HCT116 (cell line): ENCODE data around the gene MRPS12. TPM values are rescaled to one million over a fixed set of nuclear protein-coding genes. Genes with fewer than 3 reads are reported as not detected.

Experiments
- ATAC-seq: fragments of 200-7000 bp; cut with Tn5 transposase; 2 replicates; pipeline ENCODE4 v1.9.1; 2020; ENCODE audit warnings: mild to moderate bottlenecking, moderate library complexity
- BruUV-seq: library from RNA; stranded (reverse); fragments of 400-500 nt; replicated peaks from 2 replicates; lab custom pipeline; 2021; lab: Mats Ljungman, UMichigan
- CTCF ChIA-PET: fragments of 300-600 bp; sonication (Branson Sonifier 250); formaldehyde crosslinking; loops from one replicate; lab custom pipeline; 2021; ENCODE audit warnings: antibody characterized with exemption; lab: Charles Lee
- POLR2A ChIA-PET: fragments of 300-600, 350-600 bp; sonication (Branson Sonifier 250); formaldehyde crosslinking; loops from one replicate; lab custom pipeline; 2021; ENCODE audit warnings: antibody characterized with exemption; lab: Charles Lee
- RAD21 ChIA-PET, 2 experiments: fragments of 300-600 bp; sonication (Branson Sonifier 250); formaldehyde crosslinking; loops; one replicate each; lab custom pipeline; 2023; ENCODE audit warnings: low total read pairs in 2 of 2; ENCODE audit not compliant: uncharacterized antibody in 2 of 2, unreplicated experiment in 2 of 2, low non-redundant PET in 1 of 2; lab: Charles Lee
- DNase-seq: peaks from one replicate; pipeline ENCODE4 v3.0.0-alpha.2; 2010; ENCODE audit warnings: low read depth, low spot score
- H2AFZ ChIP-seq: fragments of 200-600 bp; shearing (Covaris generic), sonication (generic); 2 replicates; pipeline ENCODE4 v1.6.1; 2017; ENCODE audit warnings: low read depth, mixed run types, mixed read lengths, antibody characterized with exemption, low read length; ENCODE audit not compliant: poor library complexity, severe bottlenecking
- H3K27ac ChIP-seq: 2 replicates; pipeline ENCODE4 v1.5.1; 2012; ENCODE audit warnings: low read depth, low read length
- H3K27me3 ChIP-seq: fragments of 200-600 bp; sonication (generic); 2 replicates; pipeline ENCODE4 v1.6.1; 2016; ENCODE audit warnings: mixed run types, low read length, mixed read lengths; ENCODE audit not compliant: insufficient read depth
- H3K36me3 ChIP-seq, 2 experiments: fragments of 200-500 bp in 1 of 2; fragments of 200-600 bp in 1 of 2; sonication (Bioruptor generic) in 1 of 2; sonication (generic) in 1 of 2; 2 replicates each; pipeline versions ENCODE4 v1.5.1 to v1.6.1; 2014 to 2016; ENCODE audit warnings: low read length in 2 of 2, inconsistent platforms in 1 of 2, mixed read lengths in 1 of 2, mixed run types in 1 of 2; ENCODE audit not compliant: insufficient read depth in 2 of 2, control insufficient read depth in 1 of 2
- H3K4me1 ChIP-seq, 2 experiments: fragments of 200-600 bp in 1 of 2; sonication (generic) in 1 of 2; 2 replicates each; pipeline versions ENCODE4 v1.5.1 to v1.6.1; 2012 to 2017; ENCODE audit warnings: low read length in 2 of 2, inconsistent platforms in 1 of 2, mild to moderate bottlenecking in 1 of 2, mixed read lengths in 1 of 2, mixed run types in 1 of 2, moderate library complexity in 1 of 2; ENCODE audit not compliant: insufficient read depth in 2 of 2, control insufficient read depth in 1 of 2
- H3K4me2 ChIP-seq: fragments of 200-600 bp; sonication (generic); 2 replicates; pipeline ENCODE4 v1.6.1; 2017; ENCODE audit warnings: mixed run types, low read length, mixed read lengths
- H3K4me3 ChIP-seq, 2 experiments: fragments of 200-600 bp in 1 of 2; sonication (generic) in 1 of 2; replicated peaks in 1 of 2; 2 replicates each; pipeline ENCODE4 v1.5.1; 2011 to 2016; ENCODE audit warnings: low read length in 2 of 2, control low read depth in 1 of 2, low read depth in 1 of 2, mild to moderate bottlenecking in 1 of 2, mixed read lengths in 1 of 2, mixed run types in 1 of 2
- H3K79me2 ChIP-seq: fragments of 200-600 bp; sonication (generic); 2 replicates; pipeline ENCODE4 v1.6.1; 2017; ENCODE audit warnings: mild to moderate bottlenecking, mixed run types, low read length, moderate library complexity, mixed read lengths; ENCODE audit not compliant: insufficient read depth
- H3K9ac ChIP-seq: fragments of 200-600 bp; sonication (generic); 2 replicates; pipeline ENCODE4 v1.6.1; 2016; ENCODE audit warnings: low read length, mixed read lengths
- H3K9me2 ChIP-seq: fragments of 200-600 bp; sonication (generic), shearing (Covaris generic); 2 replicates; pipeline ENCODE4 v1.6.1; 2017; ENCODE audit warnings: mixed run types, mild to moderate bottlenecking, moderate library complexity; ENCODE audit not compliant: insufficient read depth
- H3K9me3 ChIP-seq, 2 experiments: fragments of 200-500 bp in 1 of 2; fragments of 200-600 bp in 1 of 2; sonication (Bioruptor generic) in 1 of 2; sonication (generic) in 1 of 2; 2 replicates each; pipeline ENCODE4 v1.6.1; 2014 to 2017; ENCODE audit warnings: low read length in 2 of 2, mixed read lengths in 2 of 2, inconsistent platforms in 1 of 2, low read depth in 1 of 2, mild to moderate bottlenecking in 1 of 2, mixed run types in 1 of 2, moderate library complexity in 1 of 2; ENCODE audit not compliant: control insufficient read depth in 1 of 2, insufficient read depth in 1 of 2
- H4K20me1 ChIP-seq: fragments of 200-600 bp; sonication (generic), shearing (Covaris generic); 2 replicates; pipeline ENCODE4 v1.6.1; 2017; ENCODE audit warnings: mixed run types, mild to moderate bottlenecking, moderate library complexity; ENCODE audit not compliant: insufficient read depth
- EGR1 ChIP-seq: IDR thresholded peaks from 2 replicates; pipeline ENCODE4 v1.6.1; 2012; ENCODE audit warnings: low read depth
- EZH2 ChIP-seq: fragments of 200-600 bp; sonication (generic); IDR thresholded peaks from 2 replicates; pipeline ENCODE4 v1.6.1; 2017; ENCODE audit warnings: antibody characterized with exemption, mixed run types
- EZH2phosphoT487 ChIP-seq: fragments of 200-600 bp; IDR thresholded peaks from 2 replicates; pipeline ENCODE4 v1.6.1; 2018; ENCODE audit warnings: antibody characterized with exemption, borderline replicate concordance
- MAX ChIP-seq: IDR thresholded peaks from 2 replicates; pipeline ENCODE4 v1.6.1; 2012
- SP1 ChIP-seq: IDR thresholded peaks from 2 replicates; pipeline ENCODE4 v1.6.1; 2012; ENCODE audit warnings: low read depth
- SRF ChIP-seq: IDR thresholded peaks from 2 replicates; pipeline ENCODE4 v1.6.1; 2012; ENCODE audit warnings: low read depth
- TCF7L2 ChIP-seq: IDR thresholded peaks from 2 replicates; pipeline ENCODE4 v1.7.0; 2011; ENCODE audit warnings: borderline replicate concordance, inconsistent platforms; ENCODE audit not compliant: insufficient read depth, insufficient read length; ENCODE audit errors: extremely low read depth
- YY1 ChIP-seq: IDR thresholded peaks from 2 replicates; pipeline ENCODE4 v1.6.1; 2011; ENCODE audit warnings: low read length, low read depth, moderate library complexity, mild to moderate bottlenecking; ENCODE audit not compliant: insufficient replicate concordance; ENCODE audit errors: extremely low read depth
- ZFX ChIP-seq: fragments of 450-650 bp; IDR thresholded peaks from 2 replicates; pipeline ENCODE4 v1.6.1; 2017
- intact Hi-C: fragments of 100-400 bp; cut with micrococcal nuclease; formaldehyde crosslinking; loops from 2 replicates; pipeline ENCODE4 v1.10.0; 2022
- total RNA-seq: library from RNA; stranded (reverse); gene quantifications from one replicate; pipeline ENCODE4 v1.2.1, GENCODE V29; 2021; ENCODE audit not compliant: unreplicated experiment
- TF ChIP-seq, protein P1 (sequence below): IDR thresholded peaks from 2 replicates; pipeline ENCODE4 v1.6.1; 2012; ENCODE audit warnings: low read depth
- TF ChIP-seq, protein P2 (sequence below): IDR thresholded peaks from 2 replicates; pipeline ENCODE4 v1.6.1; 2012

The MRPS12 gene
- total RNA-seq, 1 experiment from 2014 or later = 97.7 TPM

GRCh38 chr19:38888876-38889275, 41.9 kb upstream of the MRPS12 start:
- RAD21 ChIA-PET = no interaction called here
- H3K27ac ChIP-seq = no peak overlapping the region
- no peaks in the 10 kb centered on the region for H3K27me3 ChIP-seq
- POLR2A ChIA-PET = interaction anchor here (1.5 to 1.6 kb wide), 2 partner anchors 11 to 41 kb away, joined by 3 to 5 read pairs; partner anchors contain the start of genes MRPS12, NFKBIB, SARS2 and SIRT2
- no peaks in the 10 kb centered on the region for H3K36me3 ChIP-seq
- no peaks in the 10 kb centered on the region for H3K9me2 ChIP-seq
- intact Hi-C loops = no loop called here
- no peak overlapping the region for H3K9ac ChIP-seq
- H4K20me1 ChIP-seq = no peaks in the 10 kb centered on the region
- no peak for ATAC-seq
- H3K4me1 ChIP-seq = peaks cover 0 to 5% of the 10 kb centered on the region in 2 experiments; a peak in 2 of 4 replicates
- H3K9me3 ChIP-seq = no peaks in the 10 kb centered on the region
- no peak for DNase-seq
- TF ChIP-seq EGR1 = no peak
- no peak for TF ChIP-seq SRF
- TF ChIP-seq ZFX = no peak
- TF ChIP-seq TCF7L2 = no peak
- TF ChIP-seq EZH2phosphoT487 = no peak
- no peak for TF ChIP-seq EZH2
- TF ChIP-seq YY1 = no peak
- TF ChIP-seq, protein P1, sequence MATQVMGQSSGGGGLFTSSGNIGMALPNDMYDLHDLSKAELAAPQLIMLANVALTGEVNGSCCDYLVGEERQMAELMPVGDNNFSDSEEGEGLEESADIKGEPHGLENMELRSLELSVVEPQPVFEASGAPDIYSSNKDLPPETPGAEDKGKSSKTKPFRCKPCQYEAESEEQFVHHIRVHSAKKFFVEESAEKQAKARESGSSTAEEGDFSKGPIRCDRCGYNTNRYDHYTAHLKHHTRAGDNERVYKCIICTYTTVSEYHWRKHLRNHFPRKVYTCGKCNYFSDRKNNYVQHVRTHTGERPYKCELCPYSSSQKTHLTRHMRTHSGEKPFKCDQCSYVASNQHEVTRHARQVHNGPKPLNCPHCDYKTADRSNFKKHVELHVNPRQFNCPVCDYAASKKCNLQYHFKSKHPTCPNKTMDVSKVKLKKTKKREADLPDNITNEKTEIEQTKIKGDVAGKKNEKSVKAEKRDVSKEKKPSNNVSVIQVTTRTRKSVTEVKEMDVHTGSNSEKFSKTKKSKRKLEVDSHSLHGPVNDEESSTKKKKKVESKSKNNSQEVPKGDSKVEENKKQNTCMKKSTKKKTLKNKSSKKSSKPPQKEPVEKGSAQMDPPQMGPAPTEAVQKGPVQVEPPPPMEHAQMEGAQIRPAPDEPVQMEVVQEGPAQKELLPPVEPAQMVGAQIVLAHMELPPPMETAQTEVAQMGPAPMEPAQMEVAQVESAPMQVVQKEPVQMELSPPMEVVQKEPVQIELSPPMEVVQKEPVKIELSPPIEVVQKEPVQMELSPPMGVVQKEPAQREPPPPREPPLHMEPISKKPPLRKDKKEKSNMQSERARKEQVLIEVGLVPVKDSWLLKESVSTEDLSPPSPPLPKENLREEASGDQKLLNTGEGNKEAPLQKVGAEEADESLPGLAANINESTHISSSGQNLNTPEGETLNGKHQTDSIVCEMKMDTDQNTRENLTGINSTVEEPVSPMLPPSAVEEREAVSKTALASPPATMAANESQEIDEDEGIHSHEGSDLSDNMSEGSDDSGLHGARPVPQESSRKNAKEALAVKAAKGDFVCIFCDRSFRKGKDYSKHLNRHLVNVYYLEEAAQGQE = no peak
- TF ChIP-seq SP1 = no peak
- TF ChIP-seq, protein P2, sequence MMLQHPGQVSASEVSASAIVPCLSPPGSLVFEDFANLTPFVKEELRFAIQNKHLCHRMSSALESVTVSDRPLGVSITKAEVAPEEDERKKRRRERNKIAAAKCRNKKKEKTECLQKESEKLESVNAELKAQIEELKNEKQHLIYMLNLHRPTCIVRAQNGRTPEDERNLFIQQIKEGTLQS = no peak
- no peak for TF ChIP-seq MAX
- TF ChIP-seq, all 23 proteins: peak for 0
- no TSS peak for BruUV-seq
- Histone ChIP-seq H3K4me2 (no peak overlapping the region), H3K4me3 (no peak overlapping the region), H3K79me2 (no peaks in the 10 kb centered on the region), H2AFZ (no peak overlapping the region)
- CTCF ChIA-PET = interaction anchor here (1.6 kb wide), 1 partner anchor 486 kb away, joined by 10 read pairs; the partner anchor contains the start of gene FAM98C
